Measurements from ENCODE around the gene LRRC28.

LRRC28 gene

GRCh38 chr15:99406120-99406519 lies 154.8 kb downstream of the LRRC28 start:
- no peak for DNase-seq (ENCODE audit: low read depth)
- no peak for TF ChIP-seq CTCF (IDR thresholded peaks at IDR 0.05; ENCODE audit: low read length, missing control alignments)
- H3K4me3 ChIP-seq (replicated peaks; ENCODE audit: low read depth, low read length) = no peak overlapping the region

- DNase-seq (ENCODE audit: low read depth) = no peak
- no peak overlapping the region for H3K4me3 ChIP-seq (replicated peaks; ENCODE audit: low read depth, low read length)
- TF ChIP-seq CTCF (IDR thresholded peaks at IDR 0.05; ENCODE audit: low read length, missing control alignments) = no peak
These were observed 155.6 kb downstream of the LRRC28 start for GRCh38 chr15:99406716-99407487.

GRCh38 chr15:99407716-99408115 lies 156.4 kb downstream of the LRRC28 start:
- TF ChIP-seq CTCF (IDR thresholded peaks at IDR 0.05; ENCODE audit: low read length, missing control alignments) = no peak
- no peak for DNase-seq (ENCODE audit: low read depth)
- H3K4me3 ChIP-seq (replicated peaks; ENCODE audit: low read depth, low read length) = no peak overlapping the region

GRCh38 chr15:99408236-99409096 lies 157.2 kb downstream of the LRRC28 start:
- DNase-seq (ENCODE audit: low read depth) = peak; percentile 91
- no peak overlapping the region for H3K4me3 ChIP-seq (replicated peaks; ENCODE audit: low read depth, low read length)
- no peak for TF ChIP-seq CTCF (IDR thresholded peaks at IDR 0.05; ENCODE audit: low read length, missing control alignments)

- peak; percentile 70 for TF ChIP-seq CTCF (IDR thresholded peaks at IDR 0.05; ENCODE audit: low read length, missing control alignments)
- peak; percentile 71 for DNase-seq (ENCODE audit: low read depth)
- no peak overlapping the region for H3K4me3 ChIP-seq (replicated peaks; ENCODE audit: low read depth, low read length)
These were observed 157.8 kb downstream of the LRRC28 start for GRCh38 chr15:99409097-99409473.

- no peak for DNase-seq (ENCODE audit: low read depth)
- TF ChIP-seq CTCF (IDR thresholded peaks at IDR 0.05; ENCODE audit: low read length, missing control alignments) = no peak
- no peak overlapping the region for H3K4me3 ChIP-seq (replicated peaks; ENCODE audit: low read depth, low read length)
These were observed 158.3 kb downstream of the LRRC28 start for GRCh38 chr15:99409560-99409959.
